ENCODE data around the gene CNGA2.

Gene CNGA2

GRCh38 chrX:151745651-151746050 lies 11.1 kb downstream of the CNGA2 start:
- H3K27me3 ChIP-seq (ENCODE audit: control insufficient read depth in 2 of 2, insufficient read depth in 2 of 2, low read length in 2 of 2) = peaks cover 0 to 8% of the 10 kb centered on the region in 2 donors
- no peak overlapping the region for H3K9ac ChIP-seq (ENCODE audit: low read depth in 1 of 2, low read length in 2 of 2)
- no peak overlapping the region for H3K4me3 ChIP-seq (ENCODE audit: low read length in 2 of 2)
- H3K9me3 ChIP-seq (ENCODE audit: control insufficient read depth in 2 of 2, low read length in 2 of 2) = no peaks in the 10 kb centered on the region
- H3K27ac ChIP-seq (ENCODE audit: low read depth in 2 of 2, low read length in 2 of 2) = no peak overlapping the region
- no peaks in the 10 kb centered on the region for H3K36me3 ChIP-seq (ENCODE audit: control insufficient read depth in 2 of 2, insufficient read depth in 2 of 2, low read length in 2 of 2)
- H3K4me1 ChIP-seq (ENCODE audit: control insufficient read depth in 2 of 2, insufficient read depth in 2 of 2, low read length in 2 of 2) = no peaks in the 10 kb centered on the region

- no peaks in the 10 kb centered on the region for H3K9me3 ChIP-seq (ENCODE audit: control insufficient read depth in 2 of 2, low read length in 2 of 2)
- peaks cover 0 to 8% of the 10 kb centered on the region in 2 donors for H3K27me3 ChIP-seq (ENCODE audit: control insufficient read depth in 2 of 2, insufficient read depth in 2 of 2, low read length in 2 of 2)
- H3K27ac ChIP-seq (ENCODE audit: low read depth in 2 of 2, low read length in 2 of 2) = no peak overlapping the region
- H3K4me3 ChIP-seq (ENCODE audit: low read length in 2 of 2) = no peak overlapping the region
- no peaks in the 10 kb centered on the region for H3K36me3 ChIP-seq (ENCODE audit: control insufficient read depth in 2 of 2, insufficient read depth in 2 of 2, low read length in 2 of 2)
- no peaks in the 10 kb centered on the region for H3K4me1 ChIP-seq (ENCODE audit: control insufficient read depth in 2 of 2, insufficient read depth in 2 of 2, low read length in 2 of 2)
- no peak overlapping the region for H3K9ac ChIP-seq (ENCODE audit: low read depth in 1 of 2, low read length in 2 of 2)
Measured at GRCh38 chrX:151746502-151746901, 12.0 kb downstream of the CNGA2 start.

GRCh38 chrX:151750511-151750910 lies 16.0 kb downstream of the CNGA2 start:
- Histone ChIP-seq H3K4me3 (ENCODE audit: low read length in 2 of 2) (no peak overlapping the region), H3K27me3 (ENCODE audit: control insufficient read depth in 2 of 2, insufficient read depth in 2 of 2, low read length in 2 of 2) (peaks cover 0 to 13% of the 10 kb centered on the region in 2 donors), H3K9me3 (ENCODE audit: control insufficient read depth in 2 of 2, low read length in 2 of 2) (no peaks in the 10 kb centered on the region), H3K9ac (ENCODE audit: low read depth in 1 of 2, low read length in 2 of 2) (no peak overlapping the region), H3K36me3 (ENCODE audit: control insufficient read depth in 2 of 2, insufficient read depth in 2 of 2, low read length in 2 of 2) (no peaks in the 10 kb centered on the region), H3K4me1 (ENCODE audit: control insufficient read depth in 2 of 2, insufficient read depth in 2 of 2, low read length in 2 of 2) (peaks cover 0 to 2% of the 10 kb centered on the region in 2 donors), H3K27ac (ENCODE audit: low read depth in 2 of 2, low read length in 2 of 2) (no peak overlapping the region)

- no peak overlapping the region for H3K4me3 ChIP-seq (ENCODE audit: low read length in 2 of 2)
- peaks cover 0 to 2% of the 10 kb centered on the region in 2 donors for H3K4me1 ChIP-seq (ENCODE audit: control insufficient read depth in 2 of 2, insufficient read depth in 2 of 2, low read length in 2 of 2)
- no peak overlapping the region for H3K9ac ChIP-seq (ENCODE audit: low read depth in 1 of 2, low read length in 2 of 2)
- H3K27ac ChIP-seq (ENCODE audit: low read depth in 2 of 2, low read length in 2 of 2) = no peak overlapping the region
- H3K27me3 ChIP-seq (ENCODE audit: control insufficient read depth in 2 of 2, insufficient read depth in 2 of 2, low read length in 2 of 2) = peaks cover 4 to 15% of the 10 kb centered on the region in 2 donors
- no peaks in the 10 kb centered on the region for H3K36me3 ChIP-seq (ENCODE audit: control insufficient read depth in 2 of 2, insufficient read depth in 2 of 2, low read length in 2 of 2)
- H3K9me3 ChIP-seq (ENCODE audit: control insufficient read depth in 2 of 2, low read length in 2 of 2) = no peaks in the 10 kb centered on the region
Measured at GRCh38 chrX:151752847-151753246, 18.3 kb downstream of the CNGA2 start.

GRCh38 chrX:151753313-151754046 lies 18.9 kb downstream of the CNGA2 start:
- Histone ChIP-seq H3K27ac (ENCODE audit: low read depth in 2 of 2, low read length in 2 of 2) (no peak overlapping the region), H3K9ac (ENCODE audit: low read depth in 1 of 2, low read length in 2 of 2) (no peak overlapping the region), H3K4me3 (ENCODE audit: low read length in 2 of 2) (no peak overlapping the region), H3K27me3 (ENCODE audit: control insufficient read depth in 2 of 2, insufficient read depth in 2 of 2, low read length in 2 of 2) (peaks cover 4 to 15% of the 10 kb centered on the region in 2 donors), H3K4me1 (ENCODE audit: control insufficient read depth in 2 of 2, insufficient read depth in 2 of 2, low read length in 2 of 2) (peaks cover 0 to 2% of the 10 kb centered on the region in 2 donors), H3K36me3 (ENCODE audit: control insufficient read depth in 2 of 2, insufficient read depth in 2 of 2, low read length in 2 of 2) (no peaks in the 10 kb centered on the region), H3K9me3 (ENCODE audit: control insufficient read depth in 2 of 2, low read length in 2 of 2) (no peaks in the 10 kb centered on the region)

GRCh38 chrX:151754047-151754429 lies 19.5 kb downstream of the CNGA2 start:
- Histone ChIP-seq H3K9me3 (ENCODE audit: control insufficient read depth in 2 of 2, low read length in 2 of 2) (no peaks in the 10 kb centered on the region), H3K4me3 (ENCODE audit: low read length in 2 of 2) (no peak overlapping the region), H3K27me3 (ENCODE audit: control insufficient read depth in 2 of 2, insufficient read depth in 2 of 2, low read length in 2 of 2) (peaks cover 4 to 15% of the 10 kb centered on the region in 2 donors), H3K27ac (ENCODE audit: low read depth in 2 of 2, low read length in 2 of 2) (no peak overlapping the region), H3K36me3 (ENCODE audit: control insufficient read depth in 2 of 2, insufficient read depth in 2 of 2, low read length in 2 of 2) (no peaks in the 10 kb centered on the region), H3K4me1 (ENCODE audit: control insufficient read depth in 2 of 2, insufficient read depth in 2 of 2, low read length in 2 of 2) (peaks cover 0 to 2% of the 10 kb centered on the region in 2 donors), H3K9ac (ENCODE audit: low read depth in 1 of 2, low read length in 2 of 2) (no peak overlapping the region)

- H3K27ac ChIP-seq (ENCODE audit: low read depth in 2 of 2, low read length in 2 of 2) = no peak overlapping the region
- peaks cover 4 to 11% of the 10 kb centered on the region in 2 donors for H3K27me3 ChIP-seq (ENCODE audit: control insufficient read depth in 2 of 2, insufficient read depth in 2 of 2, low read length in 2 of 2)
- no peaks in the 10 kb centered on the region for H3K9me3 ChIP-seq (ENCODE audit: control insufficient read depth in 2 of 2, low read length in 2 of 2)
- no peaks in the 10 kb centered on the region for H3K36me3 ChIP-seq (ENCODE audit: control insufficient read depth in 2 of 2, insufficient read depth in 2 of 2, low read length in 2 of 2)
- H3K4me3 ChIP-seq (ENCODE audit: low read length in 2 of 2) = no peak overlapping the region
- peaks cover 0 to 2% of the 10 kb centered on the region in 2 donors for H3K4me1 ChIP-seq (ENCODE audit: control insufficient read depth in 2 of 2, insufficient read depth in 2 of 2, low read length in 2 of 2)
- no peak overlapping the region for H3K9ac ChIP-seq (ENCODE audit: low read depth in 1 of 2, low read length in 2 of 2)
Measured at GRCh38 chrX:151754641-151755215, 20.2 kb downstream of the CNGA2 start.

GRCh38 chrX:151759041-151759708 lies 24.6 kb downstream of the CNGA2 start:
- H3K36me3 ChIP-seq (ENCODE audit: control insufficient read depth in 2 of 2, insufficient read depth in 2 of 2, low read length in 2 of 2) = no peaks in the 10 kb centered on the region
- no peak overlapping the region for H3K4me3 ChIP-seq (ENCODE audit: low read length in 2 of 2)
- no peak overlapping the region for H3K27ac ChIP-seq (ENCODE audit: low read depth in 2 of 2, low read length in 2 of 2)
- H3K9ac ChIP-seq (ENCODE audit: low read depth in 1 of 2, low read length in 2 of 2) = no peak overlapping the region
- H3K27me3 ChIP-seq (ENCODE audit: control insufficient read depth in 2 of 2, insufficient read depth in 2 of 2, low read length in 2 of 2) = peaks cover 2 to 4% of the 10 kb centered on the region in 2 donors
- no peaks in the 10 kb centered on the region for H3K9me3 ChIP-seq (ENCODE audit: control insufficient read depth in 2 of 2, low read length in 2 of 2)
- no peaks in the 10 kb centered on the region for H3K4me1 ChIP-seq (ENCODE audit: control insufficient read depth in 2 of 2, insufficient read depth in 2 of 2, low read length in 2 of 2)

GRCh38 chrX:151762802-151763201 lies 28.3 kb downstream of the CNGA2 start:
- Histone ChIP-seq H3K9me3 (ENCODE audit: control insufficient read depth in 2 of 2, low read length in 2 of 2) (no peaks in the 10 kb centered on the region), H3K9ac (ENCODE audit: low read depth in 1 of 2, low read length in 2 of 2) (no peak overlapping the region), H3K4me3 (ENCODE audit: low read length in 2 of 2) (no peak overlapping the region)

GRCh38 chrX:151763711-151764110 lies 29.2 kb downstream of the CNGA2 start:
- H3K4me1 ChIP-seq (ENCODE audit: control insufficient read depth in 2 of 2, insufficient read depth in 2 of 2, low read length in 2 of 2) = no peaks in the 10 kb centered on the region
- peaks cover 0 to 2% of the 10 kb centered on the region in 2 donors for H3K27me3 ChIP-seq (ENCODE audit: control insufficient read depth in 2 of 2, insufficient read depth in 2 of 2, low read length in 2 of 2)
- H3K36me3 ChIP-seq (ENCODE audit: control insufficient read depth in 2 of 2, insufficient read depth in 2 of 2, low read length in 2 of 2) = no peaks in the 10 kb centered on the region
- H3K27ac ChIP-seq (ENCODE audit: low read depth in 2 of 2, low read length in 2 of 2) = no peak overlapping the region
- no peak overlapping the region for H3K4me3 ChIP-seq (ENCODE audit: low read length in 2 of 2)
- no peaks in the 10 kb centered on the region for H3K9me3 ChIP-seq (ENCODE audit: control insufficient read depth in 2 of 2, low read length in 2 of 2)
- no peak overlapping the region for H3K9ac ChIP-seq (ENCODE audit: low read depth in 1 of 2, low read length in 2 of 2)

More at GRCh38 chrX:151762802-151763201, 28.3 kb downstream of the CNGA2 start:
- H3K27ac ChIP-seq (ENCODE audit: low read depth in 2 of 2, low read length in 2 of 2) = no peak overlapping the region
- H3K27me3 ChIP-seq (ENCODE audit: control insufficient read depth in 2 of 2, insufficient read depth in 2 of 2, low read length in 2 of 2) = no peaks in the 10 kb centered on the region
- H3K4me1 ChIP-seq (ENCODE audit: control insufficient read depth in 2 of 2, insufficient read depth in 2 of 2, low read length in 2 of 2) = no peaks in the 10 kb centered on the region
- H3K36me3 ChIP-seq (ENCODE audit: control insufficient read depth in 2 of 2, insufficient read depth in 2 of 2, low read length in 2 of 2) = no peaks in the 10 kb centered on the region

All from mucosa of rectum (tissue), 2 donors.